ENCODE data around the gene PSMC1. TPM values are rescaled to one million over a fixed set of nuclear protein-coding genes. Genes with fewer than 3 reads are reported as not detected.

PSMC1 gene
- total RNA-seq, 2 experiments from 2014 or later: 71.2 to 75.2 TPM

DNA sequence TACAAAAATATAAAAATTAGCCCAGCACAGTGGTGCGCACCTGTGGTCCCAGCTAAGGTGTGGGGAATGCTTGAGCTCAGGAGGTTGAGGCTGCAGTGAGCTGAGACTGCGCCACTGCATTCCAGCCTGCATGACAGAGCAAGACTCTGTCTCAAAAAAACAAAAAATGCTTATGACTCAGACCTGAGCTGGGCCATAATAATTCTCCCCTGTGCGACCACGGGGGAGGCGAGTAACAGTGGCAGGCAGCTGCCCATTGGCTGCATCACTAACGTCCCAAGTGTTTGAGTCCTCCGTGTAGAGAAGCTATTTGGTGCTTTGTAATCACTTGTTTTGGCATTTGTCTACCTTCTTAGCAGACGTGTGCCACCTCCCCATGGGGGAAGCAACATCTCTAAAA, 24.9 kb downstream of the PSMC1 start:
- Mint-ChIP-seq H3K9me3 (no peaks in the 10 kb centered on the region), H3K4me3 (no peak overlapping the region), H3K4me1 (no peaks in the 10 kb centered on the region), H3K36me3 (peaks cover 6% of the 10 kb centered on the region), H3K27ac (no peak overlapping the region), H3K27me3 (no peaks in the 10 kb centered on the region)
- no peak for ATAC-seq (ENCODE audit: low read depth)
- DNase-seq: no peak
- POLR2A ChIA-PET: interaction anchor here (1.0 kb wide), 1 partner anchor 15 kb away, joined by 4 read pairs; no protein-coding TSS in a partner anchor

DNA sequence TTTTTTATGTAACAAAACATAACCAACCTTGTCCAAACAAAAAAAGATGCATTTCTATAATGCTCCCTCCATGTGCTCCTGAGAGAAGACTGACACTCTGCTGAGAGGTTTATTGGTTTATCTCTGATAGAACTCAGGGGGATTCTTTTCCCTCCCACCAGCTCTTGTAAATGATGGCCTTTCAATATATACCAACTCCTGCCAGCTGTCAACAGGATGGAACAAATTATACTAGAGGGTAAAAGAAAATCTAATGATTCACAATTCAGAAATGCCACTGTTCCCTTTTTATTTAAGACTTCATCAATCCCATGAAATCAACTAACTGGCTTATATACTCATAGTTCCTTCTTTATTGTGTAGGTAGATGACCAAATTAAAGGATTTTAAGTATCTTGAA, 25.4 kb downstream of the PSMC1 start:
- H3K9me3 Mint-ChIP-seq: no peaks in the 10 kb centered on the region
- no peak for ATAC-seq (ENCODE audit: low read depth)
- H3K4me3 Mint-ChIP-seq: no peak overlapping the region
- no peak for DNase-seq
- H3K36me3 Mint-ChIP-seq: peaks cover 6% of the 10 kb centered on the region
- no peaks in the 10 kb centered on the region for H3K27me3 Mint-ChIP-seq
- POLR2A ChIA-PET: interaction anchor here (1.0 kb wide), 1 partner anchor 16 kb away, joined by 4 read pairs; no protein-coding TSS in a partner anchor
- H3K4me1 Mint-ChIP-seq: no peaks in the 10 kb centered on the region
- H3K27ac Mint-ChIP-seq: no peak overlapping the region

DNA sequence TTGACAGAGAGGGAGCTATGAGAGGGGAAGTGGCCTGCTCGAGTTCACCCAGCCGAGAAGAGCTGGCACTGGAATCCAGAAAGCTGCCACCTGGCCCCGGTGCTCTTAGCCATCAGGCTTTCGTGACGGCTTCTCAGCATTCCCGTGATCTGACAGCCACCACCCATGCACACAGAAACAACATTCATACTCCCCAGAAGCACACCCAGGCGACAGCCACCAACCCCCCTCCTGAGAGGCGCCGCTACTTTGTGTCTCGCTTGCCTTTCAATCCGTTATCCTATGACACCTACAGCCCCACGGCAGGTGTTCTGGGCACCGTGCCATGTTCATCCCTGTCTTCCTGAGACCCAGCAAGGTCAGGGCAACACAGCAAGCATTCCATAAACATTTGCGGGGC, 31.4 kb downstream of the PSMC1 start:
- no peaks in the 10 kb centered on the region for H3K27me3 Mint-ChIP-seq
- no peak overlapping the region for H3K4me3 Mint-ChIP-seq
- H3K36me3 Mint-ChIP-seq: peaks cover 10% of the 10 kb centered on the region
- DNase-seq (no peak), ATAC-seq (ENCODE audit: low read depth) (no peak)
- H3K27ac Mint-ChIP-seq: no peak overlapping the region
- no peaks in the 10 kb centered on the region for H3K4me1 Mint-ChIP-seq
- no peaks in the 10 kb centered on the region for H3K9me3 Mint-ChIP-seq
- POLR2A ChIA-PET: interaction anchor here (0.5 kb wide), 1 partner anchor 1825 kb away, joined by 4 read pairs; no protein-coding TSS in a partner anchor

DNA sequence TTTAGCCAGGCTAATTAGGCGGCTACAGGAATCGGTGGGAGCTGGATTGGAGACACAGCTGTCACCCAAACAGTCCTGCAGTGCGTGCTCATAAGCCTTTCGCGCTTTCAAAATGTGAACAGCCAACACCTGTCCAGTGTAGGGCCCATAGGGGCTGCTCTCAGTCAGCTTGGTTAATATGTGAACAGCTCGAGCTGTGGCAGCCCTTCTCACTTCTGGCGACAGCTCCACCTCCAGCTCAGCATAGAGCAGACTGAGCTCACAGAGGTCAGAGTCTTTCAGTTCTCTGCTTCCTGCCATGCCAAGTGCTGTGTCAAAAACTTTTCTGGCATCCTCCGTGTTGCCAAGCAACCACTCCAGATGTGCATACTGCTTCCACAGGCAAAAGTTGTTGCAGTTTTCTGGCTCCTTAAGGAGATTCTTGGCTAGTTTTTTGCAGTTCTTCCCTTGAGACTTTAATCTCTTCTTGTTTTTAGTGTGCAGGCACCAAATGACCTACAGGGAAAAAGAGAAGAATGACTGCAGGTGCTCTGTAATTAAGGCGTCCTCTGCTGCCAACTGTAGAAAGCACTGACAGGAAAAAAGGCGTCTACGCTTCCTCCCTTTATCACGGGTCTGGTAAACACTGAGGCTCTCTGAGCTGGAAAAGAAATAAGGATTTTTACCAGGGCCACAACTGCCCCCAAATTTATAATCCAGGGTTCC, 32.5 kb downstream of the PSMC1 start:
- POLR2A ChIA-PET: no interaction called here
- peaks cover 11% of the 10 kb centered on the region for H3K36me3 Mint-ChIP-seq
- DNase-seq: no peak
- H3K9me3 Mint-ChIP-seq: no peaks in the 10 kb centered on the region
- no peaks in the 10 kb centered on the region for H3K4me1 Mint-ChIP-seq
- no peak for ATAC-seq (ENCODE audit: low read depth)
- no peaks in the 10 kb centered on the region for H3K27me3 Mint-ChIP-seq
- no peak overlapping the region for H3K4me3 Mint-ChIP-seq
- no peak overlapping the region for H3K27ac Mint-ChIP-seq

DNA sequence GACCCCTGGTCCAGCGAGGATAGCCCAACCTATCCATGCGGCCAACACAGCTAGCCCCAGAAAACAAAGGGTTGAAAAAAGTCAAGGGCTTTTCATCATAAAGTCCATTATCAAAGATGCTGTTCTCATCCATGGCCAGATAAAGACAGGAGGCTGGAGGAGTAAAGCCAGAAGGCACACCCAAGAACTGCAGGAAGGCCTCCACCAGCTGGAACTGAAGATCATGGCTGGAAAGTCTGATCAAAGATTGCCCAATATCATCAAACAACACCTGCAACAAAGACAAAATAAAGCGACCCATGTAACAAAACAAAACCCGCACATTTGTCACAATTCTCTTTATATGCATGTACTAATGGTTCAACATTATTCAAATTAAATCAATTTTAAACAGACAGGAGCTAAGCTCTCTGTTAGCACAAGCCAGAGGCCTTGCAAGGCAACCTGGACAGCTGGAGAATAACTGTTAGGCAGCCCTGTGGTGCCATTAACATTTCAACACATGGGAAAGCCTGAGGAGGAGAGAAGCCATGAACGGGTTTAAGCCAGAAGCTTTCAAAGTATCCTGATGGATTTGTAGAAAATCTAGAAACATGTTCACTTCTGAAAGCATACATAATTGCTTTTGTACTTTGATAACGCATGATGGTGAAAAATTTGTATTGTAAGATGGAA, 34.1 kb downstream of the PSMC1 start:
- ATAC-seq (ENCODE audit: low read depth) (no peak), DNase-seq (no peak)
- Mint-ChIP-seq H3K36me3 (peaks cover 11% of the 10 kb centered on the region), H3K4me1 (no peaks in the 10 kb centered on the region), H3K9me3 (no peaks in the 10 kb centered on the region), H3K27ac (no peak overlapping the region), H3K27me3 (no peaks in the 10 kb centered on the region), H3K4me3 (no peak overlapping the region)
- POLR2A ChIA-PET: no interaction called here

DNA sequence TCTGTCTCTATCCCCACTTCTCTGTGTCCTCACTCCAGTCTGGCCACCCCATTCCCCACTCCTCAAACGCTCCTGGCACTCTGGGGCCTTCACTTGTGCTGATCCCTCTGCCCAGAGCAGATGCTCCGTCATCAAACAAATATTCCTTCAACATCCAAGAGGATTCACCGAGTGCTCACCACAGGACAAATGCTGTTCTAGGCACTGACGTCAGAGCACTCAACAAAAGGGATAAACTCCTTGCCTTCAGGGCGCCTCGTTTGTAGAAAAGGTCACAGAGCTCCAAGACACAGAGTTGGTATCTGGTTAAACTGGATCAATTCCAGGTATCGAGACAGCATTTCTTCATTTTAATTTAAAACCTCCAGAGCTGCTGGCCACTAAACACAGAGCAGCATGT, 35.3 kb downstream of the PSMC1 start:
- Mint-ChIP-seq H3K4me3 (no peak overlapping the region), H3K9me3 (no peaks in the 10 kb centered on the region), H3K27me3 (no peaks in the 10 kb centered on the region), H3K27ac (no peak overlapping the region), H3K4me1 (no peaks in the 10 kb centered on the region), H3K36me3 (peaks cover 9% of the 10 kb centered on the region)
- no peak for ATAC-seq (ENCODE audit: low read depth)
- no peak for DNase-seq
- POLR2A ChIA-PET: no interaction called here

DNA sequence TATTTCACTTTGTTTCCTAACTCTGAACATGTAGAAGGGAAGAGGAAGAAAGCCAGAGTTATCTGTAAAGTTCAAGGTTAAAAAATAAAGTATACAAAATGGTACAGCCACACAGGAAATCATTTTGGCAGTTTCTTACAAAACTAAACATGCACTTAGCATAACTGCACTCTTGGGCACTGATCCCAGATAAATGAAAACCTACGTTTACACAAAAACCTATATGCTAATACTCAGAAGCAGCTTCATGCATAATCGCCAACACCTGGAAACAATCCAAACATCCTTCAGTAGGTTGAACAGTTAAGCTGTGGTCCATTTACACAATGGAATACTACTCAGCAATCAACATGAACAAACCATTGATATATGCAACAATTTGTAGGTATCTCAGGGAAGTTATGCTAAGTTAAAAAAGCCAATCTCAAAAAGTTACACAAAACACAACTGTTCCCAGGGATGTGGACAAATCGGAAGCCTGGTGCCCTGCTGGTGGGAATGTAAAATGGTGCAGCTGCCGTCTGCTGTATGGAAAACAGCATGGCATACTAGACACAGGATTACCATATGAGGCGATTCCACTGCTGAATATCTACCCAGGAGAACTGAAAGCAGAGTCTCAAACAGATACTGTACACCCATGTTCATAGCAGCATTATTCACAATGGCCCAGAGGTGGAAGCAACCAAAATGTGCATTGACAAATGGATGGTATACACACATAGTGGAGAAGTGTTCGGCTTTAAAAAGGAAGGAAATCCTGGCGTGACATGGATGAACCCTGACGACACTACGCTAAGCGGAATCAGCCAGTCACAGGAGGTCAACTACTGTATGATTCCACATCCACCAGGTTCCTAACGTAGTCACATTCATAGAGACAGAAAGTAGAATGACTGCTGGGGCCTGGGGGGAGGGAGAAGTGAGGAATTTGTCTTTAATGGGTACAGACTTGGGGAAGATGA, 37.7 kb downstream of the PSMC1 start:
- POLR2A ChIA-PET: no interaction called here
- Mint-ChIP-seq H3K36me3 (peaks cover 9% of the 10 kb centered on the region), H3K27ac (no peak overlapping the region), H3K4me1 (no peaks in the 10 kb centered on the region), H3K4me3 (no peak overlapping the region), H3K27me3 (no peaks in the 10 kb centered on the region), H3K9me3 (no peaks in the 10 kb centered on the region)
- no peak for DNase-seq
- no peak for ATAC-seq (ENCODE audit: low read depth)

DNA sequence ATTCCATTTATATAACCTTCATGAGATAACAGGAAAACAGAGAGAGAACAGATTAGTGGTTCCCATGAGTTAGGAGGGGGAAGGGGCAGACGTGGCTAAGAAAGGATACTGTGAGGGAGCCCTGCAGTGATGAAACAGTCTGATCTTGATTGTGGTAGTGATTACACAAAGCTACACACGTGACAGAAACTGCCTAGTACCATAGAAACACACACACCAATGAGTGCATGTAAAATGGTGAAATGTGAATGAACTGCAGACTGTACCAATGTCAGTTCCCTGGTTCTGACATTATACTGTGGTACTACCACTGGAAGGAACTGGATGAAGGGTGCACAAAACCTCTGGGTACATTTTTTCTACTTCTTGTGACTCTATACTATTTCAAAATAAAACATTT, 38.5 kb downstream of the PSMC1 start:
- Mint-ChIP-seq H3K27ac (no peak overlapping the region), H3K27me3 (no peaks in the 10 kb centered on the region), H3K4me1 (no peaks in the 10 kb centered on the region), H3K36me3 (peaks cover 9% of the 10 kb centered on the region), H3K9me3 (no peaks in the 10 kb centered on the region), H3K4me3 (no peak overlapping the region)
- no peak for DNase-seq
- ATAC-seq (ENCODE audit: low read depth): no peak
- POLR2A ChIA-PET: no interaction called here

DNA sequence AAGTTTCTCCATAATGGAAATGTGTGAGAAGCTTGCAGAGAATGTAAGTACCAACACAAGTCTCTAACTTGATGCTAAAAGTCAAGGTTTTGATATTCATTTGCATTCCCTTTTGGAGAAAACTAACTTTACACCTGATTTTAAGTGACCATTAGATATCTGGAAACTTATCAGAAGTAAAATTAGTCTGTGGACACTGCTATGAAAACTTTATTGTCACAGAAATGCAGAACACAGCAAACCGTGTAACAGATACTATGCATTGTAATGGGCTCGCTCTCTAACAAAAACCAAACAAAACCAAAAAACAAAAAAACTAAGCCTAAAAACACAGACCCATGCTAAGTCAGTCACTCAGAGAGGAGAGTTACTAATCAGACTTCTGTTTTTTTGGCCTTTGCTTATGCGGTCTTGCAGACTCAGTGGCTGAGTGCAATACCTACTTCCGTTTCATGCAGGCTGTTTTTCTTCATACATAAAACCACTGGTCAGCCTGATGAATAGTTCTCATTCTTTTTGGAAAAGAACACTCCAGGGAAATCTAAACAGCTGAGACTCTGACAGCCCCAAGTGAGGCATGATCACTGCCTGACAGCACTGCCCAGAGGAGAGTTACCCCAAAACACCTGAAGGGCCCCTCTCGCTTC, 39.6 kb downstream of the PSMC1 start:
- POLR2A ChIA-PET: no interaction called here
- Mint-ChIP-seq H3K27me3 (no peaks in the 10 kb centered on the region), H3K4me1 (peaks cover 5% of the 10 kb centered on the region), H3K9me3 (no peaks in the 10 kb centered on the region), H3K36me3 (peaks cover 17% of the 10 kb centered on the region), H3K4me3 (no peak overlapping the region), H3K27ac (no peak overlapping the region)
- ATAC-seq (ENCODE audit: low read depth) (no peak), DNase-seq (no peak)

DNA sequence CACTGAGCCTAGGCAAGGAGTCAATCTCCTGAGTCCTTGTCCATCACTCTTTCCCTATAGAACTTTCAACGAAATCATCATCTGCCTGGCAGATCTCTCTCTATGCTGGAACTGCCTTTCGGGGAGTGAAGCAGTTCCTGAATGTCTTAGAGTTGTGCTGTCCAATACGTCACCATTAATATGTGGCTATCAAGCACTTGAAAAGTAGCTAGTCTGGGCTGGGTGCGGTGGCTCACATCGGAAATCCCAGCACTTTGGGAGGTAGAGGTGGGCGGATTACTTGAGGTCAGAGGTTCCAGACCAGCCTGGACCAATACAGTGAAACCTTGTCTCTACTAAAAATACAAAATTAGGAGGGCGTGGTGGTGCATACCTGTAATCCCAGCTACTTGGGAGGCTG, 40.3 kb downstream of the PSMC1 start:
- DNase-seq: no peak
- H3K9me3 Mint-ChIP-seq: no peaks in the 10 kb centered on the region
- ATAC-seq (ENCODE audit: low read depth): no peak
- H3K27me3 Mint-ChIP-seq: no peaks in the 10 kb centered on the region
- H3K4me1 Mint-ChIP-seq: peaks cover 7% of the 10 kb centered on the region
- no peak overlapping the region for H3K4me3 Mint-ChIP-seq
- POLR2A ChIA-PET: interaction anchor here (0.5 kb wide), 1 partner anchor 9 kb away, joined by 3 read pairs; no protein-coding TSS in a partner anchor
- H3K27ac Mint-ChIP-seq: no peak overlapping the region
- H3K36me3 Mint-ChIP-seq: peaks cover 18% of the 10 kb centered on the region

DNA sequence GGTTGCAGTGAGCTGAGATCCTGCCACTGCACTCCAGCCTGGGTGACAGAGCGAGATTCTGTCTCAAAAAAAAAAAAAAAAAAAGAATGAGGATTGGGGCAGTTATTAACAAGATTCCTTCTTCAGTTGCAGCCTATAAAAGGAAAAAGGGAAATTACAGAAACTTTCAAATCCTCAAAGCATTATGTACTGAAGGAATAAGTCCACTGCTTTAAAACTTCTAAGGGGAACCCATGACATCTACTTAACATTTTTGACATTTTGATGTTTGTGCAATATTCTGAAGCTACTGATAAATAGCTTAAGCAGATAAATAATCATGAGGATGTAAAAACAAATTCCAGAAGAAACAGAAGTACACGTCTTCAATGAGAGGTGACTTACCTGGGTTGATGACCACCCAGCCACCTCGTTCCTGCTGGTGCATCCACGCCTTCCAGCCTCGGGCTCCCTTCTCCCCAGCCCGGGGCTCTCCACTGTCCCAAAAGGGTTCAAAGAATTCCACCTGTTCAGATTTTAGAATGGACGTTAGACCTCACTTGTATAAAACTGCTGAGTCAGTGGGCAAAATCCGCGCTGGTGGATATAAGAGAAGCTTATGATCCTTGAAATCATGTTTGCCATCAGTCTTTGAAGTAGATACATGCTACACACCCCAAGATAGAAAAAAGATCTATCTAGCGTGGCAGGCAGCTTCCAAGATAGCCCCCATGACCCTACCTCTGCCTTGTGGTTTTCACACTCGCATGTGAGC, 41.7 kb downstream of the PSMC1 start:
- Mint-ChIP-seq H3K27ac (no peak overlapping the region), H3K27me3 (no peaks in the 10 kb centered on the region), H3K9me3 (no peaks in the 10 kb centered on the region), H3K36me3 (peaks cover 15% of the 10 kb centered on the region), H3K4me1 (peaks cover 9% of the 10 kb centered on the region), H3K4me3 (no peak overlapping the region)
- POLR2A ChIA-PET: no interaction called here
- no peak for DNase-seq
- no peak for ATAC-seq (ENCODE audit: low read depth)

DNA sequence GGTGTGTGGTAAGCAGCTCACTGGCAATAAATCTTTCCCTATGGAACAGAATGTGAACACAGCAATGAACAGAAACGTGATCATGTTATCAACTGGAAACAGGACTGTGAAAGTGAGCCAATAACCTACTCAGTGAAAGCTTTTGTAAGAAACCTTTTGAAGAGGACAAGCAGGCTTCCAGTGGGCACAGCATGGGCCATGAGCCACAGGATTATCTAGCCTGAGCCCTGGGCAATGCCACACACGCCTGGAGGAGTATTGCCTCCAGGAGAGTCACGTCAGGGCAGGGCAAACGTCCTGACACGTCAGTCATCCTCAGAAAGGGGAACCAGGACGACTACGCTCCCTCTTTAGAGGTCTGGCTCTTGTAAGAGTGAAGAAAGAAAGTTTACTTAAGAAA, 43.1 kb downstream of the PSMC1 start:
- Mint-ChIP-seq H3K9me3 (no peaks in the 10 kb centered on the region), H3K27me3 (no peaks in the 10 kb centered on the region), H3K36me3 (peaks cover 15% of the 10 kb centered on the region), H3K27ac (no peak overlapping the region), H3K4me1 (peaks cover 9% of the 10 kb centered on the region), H3K4me3 (no peak overlapping the region)
- DNase-seq (no peak), ATAC-seq (ENCODE audit: low read depth) (no peak)
- POLR2A ChIA-PET: no interaction called here
